ENCODE data around the gene URB1. TPM values are rescaled to one million over a fixed set of nuclear protein-coding genes. Genes with fewer than 3 reads are reported as not detected.
A peak's percentile ranks its signal among the peaks of the same experiment; 100 is the strongest.
"Not testable (repeated sequence)": the region's sequence is repeated elsewhere in the genome, so short reads cannot be mapped to it uniquely, and the experiment has no call there.

The URB1 gene
- 2.6 TPM for polyA plus RNA-seq (2013, experiment 1 of 2)
- 2.8 TPM for polyA plus RNA-seq (2013, experiment 2 of 2)

- WGBS, 2 donors (ENCODE audit: extremely low coverage in 2 of 2, insufficient read length in 2 of 2, insufficient replicate concordance in 1 of 2): no CpG with 5 or more reads among the region's 59 CpGs
- H3K27me3 ChIP-seq (ENCODE audit: control insufficient read depth in 3 of 3, insufficient read depth in 3 of 3, low read depth in 1 of 3, low read length in 3 of 3): peaks cover 0 to 4% (median 0%) of the 10 kb centered on the region in 3 experiments
Observed at GRCh38 chr21:32392880-32393676, at the start of gene URB1. TSS of gene URB1 (minus strand) at chr21:32393012. CDS start at chr21:32392910, 102 bp downstream.

DNA sequence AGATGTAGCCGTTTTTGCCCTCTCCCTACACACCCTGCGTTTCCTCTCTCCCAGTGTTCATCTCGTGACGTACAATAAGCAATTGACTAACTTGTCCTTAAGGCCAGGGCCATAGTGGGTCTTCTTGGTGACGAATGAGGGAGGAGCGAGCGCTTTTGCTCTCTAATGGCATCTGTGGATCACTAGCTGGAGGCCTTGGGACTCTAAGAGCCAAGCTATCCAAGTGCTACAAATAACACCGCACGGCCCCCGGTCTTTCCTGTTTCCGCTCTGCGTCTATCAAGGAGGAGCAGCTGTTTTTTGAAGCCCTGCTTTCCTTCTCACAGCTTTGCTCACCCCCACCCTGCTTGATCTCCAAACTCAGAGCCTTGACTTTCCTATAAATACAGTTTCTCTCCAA lies 44.9 kb upstream of the URB1 start:
- DNase-seq (ENCODE audit: low spot score): no peak
- Histone ChIP-seq H3K27ac (replicated peaks; ENCODE audit: low read length) (no peak overlapping the region), H2BK120ac (ENCODE audit: low read depth, low read length) (no peak overlapping the region), H3K36me3 (replicated peaks in 1 of 2; ENCODE audit: control insufficient read depth in 2 of 2, insufficient read depth in 2 of 2, low read length in 2 of 2) (no peaks in the 10 kb centered on the region), H3K79me1 (ENCODE audit: low read depth, low read length) (no peaks in the 10 kb centered on the region), H2AK5ac (ENCODE audit: low read depth, low read length) (no peak overlapping the region), H2BK12ac (ENCODE audit: low read length) (no peak overlapping the region), H3K18ac (ENCODE audit: low read length) (no peak overlapping the region), H3K14ac (ENCODE audit: low read length) (no peak overlapping the region), H2BK5ac (ENCODE audit: low read length) (no peak overlapping the region), H4K8ac (ENCODE audit: low read depth, low read length) (no peak overlapping the region), H3K9me3 (replicated peaks in 1 of 2; ENCODE audit: control insufficient read depth in 2 of 2, insufficient read depth in 1 of 2, low read depth in 1 of 2, low read length in 2 of 2) (no peaks in the 10 kb centered on the region), H3K27me3 (ENCODE audit: control insufficient read depth in 3 of 3, insufficient read depth in 3 of 3, low read depth in 1 of 3, low read length in 3 of 3) (peaks cover 0 to 6% (median 0%) of the 10 kb centered on the region in 3 experiments), H4K91ac (ENCODE audit: low read depth, low read length, poor library complexity) (no peak overlapping the region), H2AFZ (ENCODE audit: low read length) (no peak overlapping the region), H3K4ac (ENCODE audit: low read length) (no peak overlapping the region), H3K9ac (ENCODE audit: low read depth, low read length, poor library complexity) (no peak overlapping the region), H3K4me3 (ENCODE audit: low read length in 2 of 2) (no peak overlapping the region), H3K4me1 (ENCODE audit: control insufficient read depth in 2 of 2, insufficient read depth in 1 of 2, low read depth in 1 of 2, low read length in 2 of 2) (no peaks in the 10 kb centered on the region), H2BK15ac (ENCODE audit: low read length) (no peak overlapping the region), H3K23ac (ENCODE audit: low read depth, low read length, poor library complexity) (no peak overlapping the region), H3K4me2 (ENCODE audit: insufficient read depth, low read length, poor library complexity, severe bottlenecking) (no peak overlapping the region)
- WGBS, 2 donors (ENCODE audit: extremely low coverage in 2 of 2, insufficient read length in 2 of 2, insufficient replicate concordance in 1 of 2): no CpG with 5 or more reads among the region's 12 CpGs

More at GRCh38 chr21:32392880-32393676, at the start of gene URB1:
- Histone ChIP-seq H2AK5ac (ENCODE audit: low read depth, low read length) (peak within 1 kb of the TSS; percentile 95), H2AFZ (ENCODE audit: low read length) (peak within 1 kb of the TSS; percentile 96), H4K8ac (ENCODE audit: low read depth, low read length) (peak within 1 kb of the TSS; percentile 100), H2BK15ac (ENCODE audit: low read length) (peak within 1 kb of the TSS; percentile 39), H3K14ac (ENCODE audit: low read length) (peak within 1 kb of the TSS; percentile 84), H3K9me3 (replicated peaks in 1 of 2; ENCODE audit: control insufficient read depth in 2 of 2, insufficient read depth in 1 of 2, low read depth in 1 of 2, low read length in 2 of 2) (peaks cover 7 to 19% of the 10 kb centered on the region in 2 donors), H3K4me2 (ENCODE audit: insufficient read depth, low read length, poor library complexity, severe bottlenecking) (peak within 1 kb of the TSS; percentile 92), H3K4me1 (ENCODE audit: control insufficient read depth in 2 of 2, insufficient read depth in 1 of 2, low read depth in 1 of 2, low read length in 2 of 2) (peaks cover 2 to 4% of the 10 kb centered on the region in 2 donors), H2BK5ac (ENCODE audit: low read length) (peak within 1 kb of the TSS; percentile 93), H3K18ac (ENCODE audit: low read length) (peak within 1 kb of the TSS; percentile 89), H3K23ac (ENCODE audit: low read depth, low read length, poor library complexity) (peak within 1 kb of the TSS; percentile 87), H2BK120ac (ENCODE audit: low read depth, low read length) (peak within 1 kb of the TSS; percentile 41), H2BK12ac (ENCODE audit: low read length) (peak within 1 kb of the TSS; percentile 30), H3K9ac (ENCODE audit: low read depth, low read length, poor library complexity) (peak within 1 kb of the TSS; percentile 61), H3K4ac (ENCODE audit: low read length) (peak within 1 kb of the TSS; percentile 58), H3K36me3 (replicated peaks in 1 of 2; ENCODE audit: control insufficient read depth in 2 of 2, insufficient read depth in 2 of 2, low read length in 2 of 2) (peaks cover 0 to 9% of the 10 kb centered on the region in 2 donors), H4K91ac (ENCODE audit: low read depth, low read length, poor library complexity) (peak within 1 kb of the TSS; percentile 25), H3K79me1 (ENCODE audit: low read depth, low read length) (peaks cover 3% of the 10 kb centered on the region), H3K27ac (replicated peaks; ENCODE audit: low read length) (no peak within 1 kb of the TSS), H3K4me3 (ENCODE audit: low read length in 2 of 2) (peak within 1 kb of the TSS; percentile 61 to 96)
- DNase-seq (ENCODE audit: low spot score): peak; percentile 43

GRCh38 chr21:32432982-32433660 lies 40.3 kb upstream of the URB1 start:
- not testable (repeated sequence) for H3K9ac ChIP-seq (ENCODE audit: low read depth, low read length, poor library complexity); DNase-seq (ENCODE audit: low spot score); H3K18ac ChIP-seq (ENCODE audit: low read length); H3K23ac ChIP-seq (ENCODE audit: low read depth, low read length, poor library complexity); H2AK5ac ChIP-seq (ENCODE audit: low read depth, low read length); H2BK5ac ChIP-seq (ENCODE audit: low read length); H3K9me3 ChIP-seq (replicated peaks in 1 of 2; ENCODE audit: control insufficient read depth in 2 of 2, insufficient read depth in 1 of 2, low read depth in 1 of 2, low read length in 2 of 2); H4K8ac ChIP-seq (ENCODE audit: low read depth, low read length); H3K14ac ChIP-seq (ENCODE audit: low read length); H2AFZ ChIP-seq (ENCODE audit: low read length); H3K4ac ChIP-seq (ENCODE audit: low read length); H3K79me1 ChIP-seq (ENCODE audit: low read depth, low read length); H3K4me2 ChIP-seq (ENCODE audit: insufficient read depth, low read length, poor library complexity, severe bottlenecking); H3K36me3 ChIP-seq (replicated peaks in 1 of 2; ENCODE audit: control insufficient read depth in 2 of 2, insufficient read depth in 2 of 2, low read length in 2 of 2); H2BK12ac ChIP-seq (ENCODE audit: low read length); H3K4me1 ChIP-seq (ENCODE audit: control insufficient read depth in 2 of 2, insufficient read depth in 1 of 2, low read depth in 1 of 2, low read length in 2 of 2); H3K27me3 ChIP-seq (ENCODE audit: control insufficient read depth in 3 of 3, insufficient read depth in 3 of 3, low read depth in 1 of 3, low read length in 3 of 3); H3K27ac ChIP-seq (replicated peaks; ENCODE audit: low read length); H2BK120ac ChIP-seq (ENCODE audit: low read depth, low read length); H4K91ac ChIP-seq (ENCODE audit: low read depth, low read length, poor library complexity); H3K4me3 ChIP-seq (ENCODE audit: low read length in 2 of 2); H2BK15ac ChIP-seq (ENCODE audit: low read length)
- no CpG with 5 or more reads among the region's 15 CpGs for WGBS, 2 donors (ENCODE audit: extremely low coverage in 2 of 2, insufficient read length in 2 of 2, insufficient replicate concordance in 1 of 2)

All from neuronal stem cell (in vitro differentiated cells).